UCSD-AML1 (cell line): ENCODE measurements around the gene ATG13.
"Not testable (repeated sequence)": the region's sequence is repeated elsewhere in the genome, so short reads cannot be mapped to it uniquely, and the experiment has no call there.

Experiments
- DNase-seq: peaks from one replicate; lab custom pipeline; 2025; ENCODE audit not compliant: unreplicated experiment; lab: John Stamatoyannopoulos, UW

The ATG13 gene

DNA sequence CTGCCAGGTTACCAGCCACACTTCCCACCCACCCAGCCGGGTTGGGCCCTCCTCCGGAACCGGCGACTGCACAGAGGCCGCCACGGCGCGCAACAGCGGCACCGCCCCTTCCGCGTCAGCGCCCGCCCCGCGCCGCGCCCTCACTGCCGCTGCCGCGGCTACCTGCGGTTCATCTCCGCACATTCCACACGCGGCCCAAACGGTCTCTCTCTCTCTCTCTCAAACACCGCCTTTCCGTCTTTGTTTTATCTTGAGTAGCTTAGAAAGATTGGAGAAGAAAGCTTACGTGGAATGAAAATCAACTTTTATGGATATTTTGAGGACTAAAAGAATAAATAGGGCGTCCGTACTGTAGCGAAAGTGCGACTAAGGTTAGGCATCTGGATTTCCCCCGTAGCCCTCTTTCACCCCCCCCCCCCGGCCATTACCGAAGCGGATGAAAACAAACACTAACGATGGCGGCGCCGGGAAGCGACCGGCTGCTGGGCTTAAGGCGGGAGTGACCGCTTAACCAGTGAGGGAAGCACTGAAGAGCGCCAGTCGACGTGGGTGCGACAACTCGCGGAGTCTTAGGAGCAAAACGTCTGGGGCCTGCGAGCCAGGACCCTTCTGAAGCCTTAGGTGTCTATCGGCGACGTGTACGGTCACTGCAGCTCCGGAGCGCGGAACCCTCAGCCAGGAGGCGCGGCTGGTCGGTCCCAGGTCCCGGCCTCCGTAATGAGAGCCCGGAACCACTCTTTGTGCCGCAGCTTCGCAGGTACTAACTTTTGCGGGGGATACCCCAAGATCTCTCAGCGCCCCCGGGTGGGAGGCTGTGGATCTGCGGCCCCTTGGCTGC, at the start of gene ATG13, which contains the start of gene HARBI1:
Gene ATG13, plus strand, starts transcription at position 420 of the 838 bp plus-strand sequence. CDS start 26,739 bp downstream, outside the sequence.
Gene HARBI1, minus strand, starts transcription at position 94 of the 838 bp plus-strand sequence. CDS start 990 bp downstream, outside the sequence.
- DNase-seq: peak; percentile 92

DNA sequence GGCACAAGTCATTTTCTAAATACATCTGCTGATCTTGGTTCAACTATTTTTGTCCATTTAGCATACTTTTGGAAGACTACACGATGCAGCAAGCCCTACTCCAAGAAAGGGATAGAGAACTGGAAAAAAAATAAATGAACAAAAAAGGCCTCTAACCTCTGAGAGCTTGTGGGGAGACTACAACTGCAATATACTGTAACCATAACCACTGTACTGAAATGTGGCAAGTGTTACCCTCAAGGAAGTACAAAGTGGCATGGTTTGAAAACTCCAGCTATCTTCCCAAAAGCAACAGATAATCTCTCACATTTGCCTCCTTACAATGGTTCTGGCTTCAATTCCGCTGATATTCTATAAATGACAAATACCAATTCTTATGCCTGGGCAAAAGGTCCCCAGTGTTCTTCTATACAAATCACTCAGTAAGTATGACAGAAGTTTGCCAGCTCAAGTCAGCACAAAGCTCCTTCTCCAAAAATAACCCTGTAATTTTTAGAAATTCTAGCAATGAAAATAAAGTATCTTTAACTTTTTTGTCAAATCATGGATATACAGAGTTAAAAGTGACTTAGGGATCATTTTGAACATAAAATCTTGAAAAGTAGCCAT, 46.5 kb upstream of the ATG13 start:
- DNase-seq: no peak

DNA sequence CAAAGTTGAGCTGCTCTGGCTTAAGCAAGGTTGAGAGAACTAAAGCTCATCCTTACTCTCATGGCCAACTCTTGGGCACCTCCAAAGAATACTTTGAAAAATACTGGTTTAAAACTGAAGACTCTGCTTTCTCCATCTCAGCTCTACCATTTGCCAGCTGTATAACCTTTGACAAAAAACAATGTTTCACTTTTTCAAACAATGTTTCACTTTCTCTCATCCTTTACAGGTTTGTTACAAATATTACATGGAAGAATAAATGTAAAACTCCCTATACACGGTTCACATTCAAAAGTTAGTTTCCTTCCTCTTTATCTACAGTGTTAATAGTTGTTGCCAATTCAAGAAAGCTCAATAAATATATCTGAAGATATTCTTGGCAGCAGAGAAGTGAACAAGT, 42.7 kb upstream of the ATG13 start:
- no peak for DNase-seq

DNA sequence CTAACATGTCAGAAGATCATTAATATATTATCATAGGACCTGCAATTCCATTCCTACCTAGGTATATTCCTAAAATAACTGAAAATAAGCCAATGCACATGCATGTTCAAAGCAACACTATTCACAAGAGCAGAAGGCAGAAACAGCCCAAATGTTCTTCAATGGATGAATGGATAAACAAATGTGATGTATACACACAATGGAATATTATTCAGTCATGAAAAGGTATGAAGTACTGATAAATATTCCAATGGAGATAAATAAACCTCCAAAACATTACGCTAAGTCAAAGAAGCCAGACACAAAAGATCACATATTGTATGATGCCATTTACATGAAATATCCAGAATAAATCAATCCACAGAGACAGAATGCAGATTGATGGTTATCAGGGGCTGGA, 40.3 kb upstream of the ATG13 start:
- DNase-seq: no peak

DNA sequence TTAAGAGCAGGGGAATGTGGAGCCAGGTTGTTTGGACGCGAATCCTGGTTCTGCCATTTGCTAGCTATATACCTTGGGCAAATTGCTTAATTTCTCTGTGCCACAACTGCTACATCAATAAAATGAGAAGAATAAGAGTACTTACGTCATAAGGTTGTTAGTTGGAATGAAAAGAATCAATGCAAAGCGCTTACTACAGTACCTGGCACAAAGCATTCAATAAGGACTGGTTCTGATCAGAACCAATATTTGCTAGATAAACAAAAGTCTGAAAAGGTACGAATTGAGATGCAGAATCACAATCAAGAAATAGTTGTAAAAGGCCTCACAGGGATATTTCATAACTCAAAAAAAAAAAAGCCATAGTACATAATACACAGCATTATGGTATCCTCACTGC, 34.8 kb upstream of the ATG13 start:
- no peak for DNase-seq

DNA sequence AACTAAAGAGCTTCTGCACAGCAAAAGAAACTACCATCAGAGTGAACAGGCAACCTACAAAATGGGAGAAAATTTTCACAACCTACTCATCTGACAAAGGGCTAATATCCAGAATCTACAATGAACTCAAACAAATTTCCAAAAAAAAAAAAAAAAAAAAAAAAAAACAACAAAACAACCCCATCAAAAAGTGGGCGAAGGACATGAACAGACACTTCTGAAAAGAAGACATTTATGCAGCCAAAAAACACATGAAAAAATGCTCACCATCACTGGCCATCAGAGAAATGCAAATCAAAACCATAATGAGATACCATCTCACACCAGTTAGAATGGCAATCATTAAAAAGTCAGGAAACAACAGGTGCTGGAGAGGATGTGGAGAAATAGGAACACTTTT, 33.8 kb upstream of the ATG13 start:
- not testable (repeated sequence) for DNase-seq

DNA sequence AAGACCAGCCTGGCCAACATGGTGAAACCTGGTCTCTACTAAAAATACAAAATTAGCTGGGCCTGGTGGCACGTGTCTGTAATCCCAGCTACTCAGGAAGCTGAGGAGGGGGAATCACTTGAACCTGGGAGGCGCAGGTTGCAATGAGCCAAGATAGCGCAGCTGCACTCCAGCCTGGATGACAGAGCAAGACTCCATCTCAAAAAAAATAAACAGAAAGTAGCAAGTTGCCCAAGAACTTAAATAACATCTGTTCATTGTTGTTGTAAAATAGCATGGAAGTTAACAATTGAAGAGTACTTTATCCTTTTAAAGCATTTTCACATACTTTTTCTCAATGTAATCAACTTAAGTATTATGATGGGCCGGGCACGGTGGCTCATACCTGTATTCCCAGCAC, 29.2 kb upstream of the ATG13 start:
- no peak for DNase-seq

DNA sequence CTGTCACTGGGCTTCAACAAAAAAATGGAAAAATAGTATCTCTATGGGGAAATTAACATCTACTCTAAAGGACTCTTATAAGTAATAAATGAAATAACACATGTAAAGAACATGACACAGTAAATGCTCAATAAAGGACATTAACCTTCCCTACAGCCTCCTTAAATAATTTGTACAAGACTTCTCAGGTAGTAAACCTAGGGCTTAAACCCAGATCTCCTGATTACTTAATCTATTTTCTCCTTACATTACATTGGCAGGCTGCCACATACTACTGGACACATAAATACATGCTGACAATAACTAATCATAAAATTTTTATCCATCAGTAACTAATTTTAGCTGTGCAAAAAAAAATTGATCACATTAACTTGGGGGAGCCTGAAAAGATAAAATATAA, 28.4 kb upstream of the ATG13 start:
- no peak for DNase-seq

DNA sequence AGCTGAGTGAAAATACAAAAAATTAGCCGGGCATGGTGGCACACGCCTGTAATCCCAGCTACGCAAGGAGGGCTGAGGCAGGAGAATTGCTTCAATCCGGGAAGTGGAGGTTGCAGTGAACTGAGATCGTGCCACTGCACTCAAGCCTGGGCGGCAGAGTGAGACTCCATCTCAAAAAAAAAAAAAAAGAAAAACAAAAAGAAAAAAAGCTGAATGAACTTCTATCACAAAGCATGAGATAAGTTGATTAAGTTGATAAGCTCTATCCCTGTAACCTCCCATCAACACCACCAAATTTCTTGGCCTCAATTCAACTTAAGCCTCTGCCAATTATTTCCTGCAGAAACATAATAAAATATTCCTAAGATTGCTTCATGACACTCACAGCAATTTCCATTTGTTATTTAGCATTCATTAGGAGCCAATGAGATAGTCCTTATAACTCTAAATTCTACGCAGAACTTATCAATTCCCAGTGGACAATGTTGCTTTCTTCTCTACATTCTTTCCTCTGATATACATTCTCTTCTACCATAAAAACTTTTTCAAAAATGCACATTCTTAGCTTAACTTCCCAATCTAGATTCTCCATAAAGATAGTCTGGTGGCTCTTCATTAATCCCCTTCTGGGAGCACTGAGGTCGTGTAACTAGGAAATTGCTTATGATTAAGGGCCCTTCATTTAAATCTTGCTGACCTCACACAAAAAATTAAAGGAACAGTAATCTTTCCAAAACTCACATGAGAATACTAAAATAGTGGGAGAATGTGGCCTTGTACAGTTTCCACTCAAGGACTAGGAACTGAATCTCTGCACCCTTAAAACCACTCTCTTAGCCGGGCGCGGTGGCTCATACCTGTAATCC, 26.4 kb upstream of the ATG13 start:
- DNase-seq: no peak

DNA sequence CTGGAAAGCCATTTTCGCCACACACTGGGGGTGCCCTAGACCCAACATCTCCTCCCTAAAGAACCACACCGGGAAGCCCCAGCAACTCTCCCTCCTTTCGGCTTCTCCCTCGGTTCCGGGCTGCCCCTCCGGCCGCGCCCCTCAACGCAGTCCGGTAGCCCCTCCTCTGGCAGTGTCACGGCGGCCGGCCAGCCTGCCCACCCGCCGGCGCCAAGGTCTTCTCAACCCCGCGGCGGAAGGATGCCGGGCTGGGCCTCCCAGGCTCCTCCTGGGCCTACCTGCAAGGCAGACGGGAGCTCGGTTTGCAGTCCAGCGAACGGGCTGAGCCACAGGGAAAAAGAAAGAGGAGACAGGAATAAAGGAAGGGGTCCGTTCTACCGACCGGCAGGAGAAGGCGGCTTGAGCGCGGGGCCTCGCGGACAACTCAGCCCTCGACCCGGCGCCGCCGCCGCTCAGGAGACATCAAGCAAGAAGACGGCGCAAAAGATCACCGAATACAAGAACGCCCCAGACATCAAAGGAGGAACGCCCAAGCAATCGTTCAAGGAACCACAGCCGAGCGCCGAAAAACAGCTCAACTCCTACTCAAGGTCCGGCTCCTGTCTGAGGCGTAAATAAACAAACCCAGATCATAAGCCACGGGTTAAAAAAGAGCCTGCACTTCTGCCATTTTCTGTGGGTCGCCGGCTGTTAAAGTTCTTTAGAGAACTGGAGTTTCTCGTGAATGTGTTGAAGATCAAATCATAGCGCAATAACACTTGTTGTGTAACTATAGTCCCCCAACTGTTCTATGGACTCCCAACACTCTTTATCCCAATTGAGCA, 23.6 kb upstream of the ATG13 start, which contains the start of gene AMBRA1:
Gene AMBRA1, minus strand, starts transcription at position 474 of the 824 bp plus-strand sequence. CDS start 45,643 bp downstream, outside the sequence.
- peak; percentile 85 for DNase-seq

DNA sequence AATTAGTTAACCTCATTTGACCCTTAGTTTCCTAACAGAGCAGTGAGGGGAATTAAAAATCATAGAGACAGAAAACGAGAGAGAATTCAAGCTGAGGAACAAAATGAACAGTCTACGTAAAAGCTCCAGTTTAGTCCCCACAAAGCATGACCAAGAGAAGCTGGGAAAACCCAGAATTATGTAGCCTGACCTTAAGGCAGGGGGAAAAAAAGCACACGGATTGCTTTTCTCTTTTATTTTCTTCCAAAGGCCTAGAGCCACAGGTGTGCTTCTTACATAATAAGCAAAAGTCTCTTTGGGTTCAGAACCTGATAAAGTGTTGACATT, 23.0 kb upstream of the ATG13 start:
- no peak for DNase-seq

DNA sequence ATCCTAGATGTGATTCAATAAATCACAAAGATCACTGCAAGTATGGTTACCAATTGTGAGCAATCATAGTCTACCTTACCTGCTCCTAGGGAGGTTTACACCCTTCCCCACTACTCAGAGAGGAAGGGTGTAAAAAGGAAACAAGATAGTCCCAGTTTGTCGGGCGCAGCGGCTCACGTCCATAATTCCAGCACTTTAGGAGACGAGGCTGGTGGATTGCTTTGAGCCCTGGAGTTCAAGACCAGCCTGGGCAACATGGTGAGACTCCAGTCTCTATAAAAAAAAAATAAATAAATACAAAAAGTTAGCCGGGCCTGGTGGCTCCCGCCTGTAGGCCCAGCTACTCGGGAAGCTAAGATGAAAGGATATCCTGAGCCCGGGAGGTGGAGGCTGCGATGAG, 22.6 kb upstream of the ATG13 start:
- no peak for DNase-seq

DNA sequence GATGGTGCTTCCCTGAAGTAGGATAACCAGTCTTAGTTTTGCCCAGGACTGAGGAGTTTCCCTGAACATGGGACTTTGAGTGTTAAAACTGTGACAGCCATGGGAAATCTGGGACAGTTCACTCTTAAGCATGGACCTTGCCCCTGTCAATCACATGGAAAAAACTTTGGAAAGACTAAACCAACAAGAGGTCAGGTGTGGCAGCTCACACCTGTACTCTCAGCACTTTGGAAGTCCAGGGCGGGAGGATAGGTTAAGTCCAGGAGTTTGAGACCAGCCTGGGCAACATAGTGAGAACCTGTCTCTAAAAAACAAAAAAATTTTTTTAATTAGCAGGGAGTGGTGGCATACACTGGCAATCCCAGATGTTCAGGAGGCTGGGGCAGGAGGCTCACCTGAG, 20.2 kb upstream of the ATG13 start:
- DNase-seq: no peak

DNA sequence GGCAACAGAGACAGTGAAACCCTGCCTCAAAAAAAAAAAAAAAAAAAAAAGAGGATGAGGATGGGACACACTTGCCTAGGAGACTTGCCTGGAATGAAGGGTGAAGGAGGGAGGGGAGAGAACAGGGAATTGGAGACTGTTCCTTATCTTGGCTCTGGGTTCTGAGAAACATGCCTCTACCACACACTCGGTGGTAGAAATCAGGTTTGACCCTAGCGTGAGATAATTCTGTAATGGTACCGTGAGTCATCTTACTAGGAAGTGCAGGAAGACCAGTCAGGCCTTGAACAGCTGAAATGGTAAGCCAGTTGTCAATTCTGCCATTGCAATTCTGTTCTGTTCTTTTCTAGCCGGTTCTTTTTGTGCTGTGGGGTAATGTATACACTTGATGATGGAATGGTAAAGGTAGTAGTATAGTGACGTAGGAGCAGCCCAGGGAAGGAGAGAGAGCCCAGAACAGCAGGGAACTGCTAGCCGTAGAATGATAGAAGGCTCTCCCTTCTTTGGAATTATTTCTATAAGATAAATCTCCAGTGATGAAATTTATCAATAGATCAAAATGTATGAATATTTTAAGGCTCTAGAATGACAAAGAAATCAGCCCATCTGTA, 19.6 kb upstream of the ATG13 start:
- no peak for DNase-seq

DNA sequence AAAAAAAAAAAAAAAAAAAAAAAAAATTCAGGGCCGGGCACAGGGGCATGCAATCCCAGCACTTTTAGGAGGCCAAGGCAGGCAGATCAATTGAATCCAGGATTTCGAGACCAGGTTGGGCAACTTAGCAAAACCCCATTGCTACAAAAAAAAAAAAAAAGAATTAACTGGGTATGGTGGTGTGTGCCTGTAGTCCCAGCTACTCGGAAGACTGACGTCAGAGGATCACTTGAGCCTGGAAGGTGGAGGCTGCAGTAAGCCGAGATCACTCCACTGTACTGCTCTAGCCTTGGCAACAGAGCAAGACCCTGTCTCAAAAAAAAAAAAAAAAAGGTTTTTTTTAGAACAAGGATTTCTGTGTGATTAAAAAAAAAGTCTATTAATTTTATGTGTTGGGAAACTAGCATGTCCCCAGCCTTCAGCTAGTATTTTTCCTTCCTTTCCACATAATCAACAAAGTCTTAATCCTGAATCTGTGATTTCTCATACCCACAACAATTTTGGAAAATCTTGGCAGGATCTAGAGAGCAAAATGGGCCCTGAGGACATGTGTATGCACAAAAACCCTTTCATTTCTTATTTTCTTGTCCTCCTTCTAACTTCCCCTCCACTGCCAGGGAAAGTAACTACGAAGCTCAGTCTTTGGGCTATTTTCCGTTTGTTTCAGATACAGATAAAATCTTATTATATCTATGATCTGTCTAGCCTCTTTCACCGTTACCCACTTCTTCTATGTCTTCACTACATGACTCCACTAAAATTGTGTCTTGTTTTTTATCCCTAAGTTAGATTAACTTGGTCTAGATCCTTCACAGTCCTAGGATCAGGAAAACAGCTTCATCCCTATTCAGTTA, 17.8 kb upstream of the ATG13 start:
- no peak for DNase-seq

DNA sequence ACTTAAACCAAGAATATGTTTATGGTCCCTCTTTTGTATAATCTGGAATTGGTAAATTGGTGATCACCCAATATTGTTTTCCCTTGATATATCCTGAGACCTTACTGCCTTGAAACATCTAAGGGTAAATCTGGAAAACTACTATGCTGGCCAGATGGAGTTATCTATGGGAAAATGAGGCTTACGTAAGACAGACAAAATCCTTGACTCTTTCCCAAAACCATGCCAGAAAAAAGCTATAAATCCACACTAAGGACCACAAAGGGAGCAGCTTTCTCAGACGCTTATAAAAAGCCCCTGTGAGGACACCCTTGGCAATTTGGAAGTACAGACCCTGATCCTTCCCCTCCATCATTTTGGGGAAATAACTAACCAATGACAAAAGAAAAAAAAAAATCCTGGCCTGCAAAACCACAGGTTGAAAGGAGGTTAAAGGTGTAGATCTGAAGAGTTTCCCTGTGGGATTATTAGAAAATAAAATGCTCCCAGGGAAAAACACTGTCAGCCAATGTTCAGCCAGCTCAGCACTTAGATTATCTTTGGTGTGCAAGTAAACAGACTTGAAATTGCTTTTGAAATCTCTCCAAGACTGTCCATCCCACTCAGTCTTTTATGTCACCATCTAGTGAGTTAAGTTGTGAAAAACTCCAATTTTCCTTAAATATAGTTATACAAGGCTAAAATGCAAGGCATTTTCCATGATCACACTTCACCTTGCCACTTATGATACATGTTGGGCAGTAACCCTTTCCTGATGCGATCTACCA, 17.0 kb upstream of the ATG13 start:
- no peak for DNase-seq

DNA sequence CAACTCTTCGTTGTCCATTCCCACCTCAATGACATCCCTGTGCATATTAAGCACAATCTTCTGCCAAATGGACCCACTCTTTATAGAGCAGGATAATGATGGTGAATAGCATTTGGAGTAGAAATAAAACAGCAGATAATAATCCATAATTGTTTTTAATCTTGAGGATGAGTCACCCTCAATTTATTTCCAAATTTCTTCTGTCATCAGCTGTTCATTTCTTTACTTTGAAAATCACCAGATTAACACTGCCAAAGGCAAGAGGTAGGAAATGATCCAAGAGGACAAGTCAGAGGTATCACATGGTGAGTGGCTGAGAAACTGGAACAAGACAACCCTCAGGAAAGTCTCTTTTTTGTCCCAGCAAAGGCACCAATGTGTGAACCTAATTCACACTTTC, 16.2 kb upstream of the ATG13 start:
- DNase-seq: no peak

DNA sequence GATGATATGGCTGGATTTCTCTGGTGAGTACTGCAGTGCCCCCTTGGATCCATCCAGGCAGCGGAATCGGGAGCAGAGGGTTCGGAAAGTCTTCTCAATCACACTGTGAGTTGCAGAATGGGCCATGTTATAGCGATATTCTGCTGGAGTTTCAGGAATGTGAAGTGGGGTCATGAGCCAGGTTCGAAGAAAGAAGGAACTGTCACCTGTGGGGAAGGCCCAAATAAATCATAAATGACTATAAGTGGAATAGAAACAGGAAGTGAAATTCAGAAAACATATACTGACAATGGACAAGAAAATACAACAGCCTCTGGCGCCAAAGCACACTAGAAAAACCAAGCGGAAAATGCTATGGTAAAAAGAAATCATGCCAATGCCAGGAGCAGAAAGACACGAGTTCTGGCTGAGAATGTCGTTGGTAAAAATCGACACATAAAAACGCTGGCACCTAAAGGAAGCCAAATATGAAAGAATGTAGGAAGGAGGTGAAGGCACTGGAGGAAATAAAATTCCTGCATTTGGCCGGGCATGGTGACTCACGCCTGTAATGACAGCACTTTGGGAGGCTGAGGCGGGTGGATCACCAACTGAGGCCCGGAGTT, 13.5 kb upstream of the ATG13 start:
- no peak for DNase-seq
